Measurements from ENCODE around the gene ELP1.

The ELP1 gene

GRCh38 chr9:108951578-108951977, 17.7 kb upstream of the ELP1 start:
- Histone ChIP-seq H3K79me2 (ENCODE audit: low read length) (no peaks in the 10 kb centered on the region), H4K20me1 (ENCODE audit: insufficient read depth, low read length) (no peaks in the 10 kb centered on the region), H3K27me3 (replicated peaks; ENCODE audit: insufficient read depth, low read length) (no peaks in the 10 kb centered on the region), H3K4me1 (ENCODE audit: low read length) (no peaks in the 10 kb centered on the region), H3K4me2 (ENCODE audit: low read depth, low read length) (no peak overlapping the region), H2AFZ (ENCODE audit: low read length) (no peak overlapping the region), H3K4me3 (ENCODE audit: low read length) (no peak overlapping the region), H3K9me2 (replicated peaks; ENCODE audit: insufficient read depth, low read length) (no peaks in the 10 kb centered on the region), H3K27ac (ENCODE audit: low read length) (no peak overlapping the region), H3K9ac (ENCODE audit: low read length) (no peak overlapping the region), H3K9me3 (replicated peaks; ENCODE audit: insufficient read depth, low read length) (no peaks in the 10 kb centered on the region), H3F3A (ENCODE audit: insufficient read depth, low read length) (no peaks in the 10 kb centered on the region), H3K36me3 (replicated peaks; ENCODE audit: insufficient read depth, low read length) (no peaks in the 10 kb centered on the region)
- DNase-seq: no peak
- TF ChIP-seq EZH2 (optimal IDR thresholded peaks at IDR 0.05; ENCODE audit: low read depth, low read length) (no peak), EZH2phosphoT487 (IDR thresholded peaks at IDR 0.05; ENCODE audit: low read length) (no peak)
- TF ChIP-seq, protein P1, sequence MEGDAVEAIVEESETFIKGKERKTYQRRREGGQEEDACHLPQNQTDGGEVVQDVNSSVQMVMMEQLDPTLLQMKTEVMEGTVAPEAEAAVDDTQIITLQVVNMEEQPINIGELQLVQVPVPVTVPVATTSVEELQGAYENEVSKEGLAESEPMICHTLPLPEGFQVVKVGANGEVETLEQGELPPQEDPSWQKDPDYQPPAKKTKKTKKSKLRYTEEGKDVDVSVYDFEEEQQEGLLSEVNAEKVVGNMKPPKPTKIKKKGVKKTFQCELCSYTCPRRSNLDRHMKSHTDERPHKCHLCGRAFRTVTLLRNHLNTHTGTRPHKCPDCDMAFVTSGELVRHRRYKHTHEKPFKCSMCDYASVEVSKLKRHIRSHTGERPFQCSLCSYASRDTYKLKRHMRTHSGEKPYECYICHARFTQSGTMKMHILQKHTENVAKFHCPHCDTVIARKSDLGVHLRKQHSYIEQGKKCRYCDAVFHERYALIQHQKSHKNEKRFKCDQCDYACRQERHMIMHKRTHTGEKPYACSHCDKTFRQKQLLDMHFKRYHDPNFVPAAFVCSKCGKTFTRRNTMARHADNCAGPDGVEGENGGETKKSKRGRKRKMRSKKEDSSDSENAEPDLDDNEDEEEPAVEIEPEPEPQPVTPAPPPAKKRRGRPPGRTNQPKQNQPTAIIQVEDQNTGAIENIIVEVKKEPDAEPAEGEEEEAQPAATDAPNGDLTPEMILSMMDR (IDR thresholded peaks at IDR 0.05; ENCODE audit: low read length): no peak

- TF ChIP-seq EZH2 (optimal IDR thresholded peaks at IDR 0.05; ENCODE audit: low read depth, low read length) (no peak), EZH2phosphoT487 (IDR thresholded peaks at IDR 0.05; ENCODE audit: low read length) (no peak)
- TF ChIP-seq, protein P1 (IDR thresholded peaks at IDR 0.05; ENCODE audit: low read length): no peak
- DNase-seq: no peak
- no peaks in the 10 kb centered on the region for H3K9me2 ChIP-seq (replicated peaks; ENCODE audit: insufficient read depth, low read length)
- no peak overlapping the region for H3K9ac ChIP-seq (ENCODE audit: low read length)
- no peaks in the 10 kb centered on the region for H4K20me1 ChIP-seq (ENCODE audit: insufficient read depth, low read length)
- H3F3A ChIP-seq (ENCODE audit: insufficient read depth, low read length): no peaks in the 10 kb centered on the region
- no peaks in the 10 kb centered on the region for H3K79me2 ChIP-seq (ENCODE audit: low read length)
- H3K9me3 ChIP-seq (replicated peaks; ENCODE audit: insufficient read depth, low read length): no peaks in the 10 kb centered on the region
- H3K4me2 ChIP-seq (ENCODE audit: low read depth, low read length): no peak overlapping the region
- no peaks in the 10 kb centered on the region for H3K36me3 ChIP-seq (replicated peaks; ENCODE audit: insufficient read depth, low read length)
- H3K4me3 ChIP-seq (ENCODE audit: low read length): no peak overlapping the region
- H3K27me3 ChIP-seq (replicated peaks; ENCODE audit: insufficient read depth, low read length): no peaks in the 10 kb centered on the region
- no peak overlapping the region for H2AFZ ChIP-seq (ENCODE audit: low read length)
- no peaks in the 10 kb centered on the region for H3K4me1 ChIP-seq (ENCODE audit: low read length)
- H3K27ac ChIP-seq (ENCODE audit: low read length): no peak overlapping the region
Observed at GRCh38 chr9:108950168-108950567, 16.2 kb upstream of the ELP1 start.

DNA sequence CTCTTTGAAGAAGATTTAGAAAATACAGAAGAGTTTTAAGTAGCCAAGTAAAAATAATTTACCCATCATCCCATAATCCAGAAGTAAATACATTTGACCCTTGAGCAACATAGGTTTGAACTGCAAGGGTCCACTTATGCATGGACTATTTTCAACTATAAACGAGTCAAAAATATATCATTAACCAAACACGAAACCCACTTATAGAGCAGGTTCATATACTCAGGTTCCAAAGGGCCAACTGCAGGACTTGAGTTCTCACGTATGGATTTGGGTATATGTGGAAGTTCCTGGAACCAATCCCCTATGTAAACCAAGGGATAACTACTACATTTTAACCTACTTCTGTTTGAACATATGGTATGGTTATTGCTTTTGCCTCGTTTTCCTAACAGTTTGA, 6.1 kb upstream of the ELP1 start:
- Histone ChIP-seq H3K4me3 (ENCODE audit: low read length) (no peak overlapping the region), H2AFZ (ENCODE audit: low read length) (no peak overlapping the region), H4K20me1 (ENCODE audit: insufficient read depth, low read length) (no peaks in the 10 kb centered on the region), H3F3A (ENCODE audit: insufficient read depth, low read length) (peaks cover 2% of the 10 kb centered on the region; the same call in 1 of the 2 replicates), H3K36me3 (replicated peaks; ENCODE audit: insufficient read depth, low read length) (no peaks in the 10 kb centered on the region; the same call in 1 of the 2 replicates), H3K27me3 (replicated peaks; ENCODE audit: insufficient read depth, low read length) (no peaks in the 10 kb centered on the region), H3K9ac (ENCODE audit: low read length) (no peak overlapping the region), H3K4me2 (ENCODE audit: low read depth, low read length) (no peak overlapping the region), H3K79me2 (ENCODE audit: low read length) (peaks cover 13% of the 10 kb centered on the region), H3K9me2 (replicated peaks; ENCODE audit: insufficient read depth, low read length) (no peaks in the 10 kb centered on the region), H3K27ac (ENCODE audit: low read length) (no peak overlapping the region), H3K9me3 (replicated peaks; ENCODE audit: insufficient read depth, low read length) (no peaks in the 10 kb centered on the region), H3K4me1 (ENCODE audit: low read length) (0 out of 2 replicates have a peak, but pooled peaks cover 7% of the 10 kb centered on the region)
- no peak for TF ChIP-seq EZH2 (optimal IDR thresholded peaks at IDR 0.05; ENCODE audit: low read depth, low read length)
- TF ChIP-seq, protein P1 (IDR thresholded peaks at IDR 0.05; ENCODE audit: low read length): no peak
- TF ChIP-seq EZH2phosphoT487 (IDR thresholded peaks at IDR 0.05; ENCODE audit: low read length): no peak
- no peak for DNase-seq
